NCI-H524 treated with DMSO at 0.1 percent for 48 hours (cell line): ENCODE data around the gene KCNQ1OT1.

Experiments
- DNase-seq: peaks from one replicate; lab custom pipeline; 2025; lab: John Stamatoyannopoulos, UW

KCNQ1OT1 gene

DNA sequence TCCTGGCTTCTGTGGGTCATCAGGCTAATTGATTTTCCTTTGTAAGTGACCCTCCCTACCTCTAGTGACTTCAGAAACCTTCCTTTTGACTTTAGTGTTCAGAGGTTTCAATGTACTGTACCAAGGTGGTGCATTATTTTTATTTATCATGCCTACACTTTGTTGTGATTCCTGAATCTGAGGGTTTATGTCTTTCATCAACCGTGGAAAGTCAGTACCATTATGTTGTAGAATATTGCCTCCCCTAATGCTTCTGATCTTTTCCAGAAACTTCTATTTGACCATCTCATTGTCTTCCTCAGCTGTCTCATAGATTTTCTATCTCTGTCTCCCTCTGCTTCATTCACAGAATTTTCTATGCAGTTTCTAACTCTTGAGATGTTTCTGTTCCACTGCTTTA lies 105.5 kb downstream of the KCNQ1OT1 start:
- no peak for DNase-seq

GRCh38 chr11:2593393-2593950 lies 106.3 kb downstream of the KCNQ1OT1 start:
- DNase-seq, result no peak

- no peak for DNase-seq
Measured at GRCh38 chr11:2592559-2593392, 107.0 kb downstream of the KCNQ1OT1 start.

DNA sequence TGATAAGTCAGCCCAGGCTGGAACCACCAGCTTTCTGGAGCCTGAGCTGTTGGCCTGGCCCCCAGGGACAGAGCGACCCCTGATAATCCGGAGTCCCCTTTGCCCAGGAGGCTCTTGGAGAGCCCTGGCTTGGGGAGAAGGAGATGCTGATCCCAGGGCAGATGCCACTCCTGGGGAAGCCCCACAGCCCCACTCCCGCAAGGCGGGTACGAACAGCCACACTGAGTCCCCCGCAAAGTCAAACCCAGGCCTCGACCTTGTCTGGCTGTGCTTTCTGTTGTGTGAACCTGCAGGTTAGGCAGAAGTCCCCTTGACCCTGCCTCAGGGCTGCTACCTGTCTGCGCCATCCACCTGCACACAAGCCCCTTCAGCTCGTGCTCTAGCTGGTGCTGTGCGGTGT lies 108.0 kb downstream of the KCNQ1OT1 start:
- no peak for DNase-seq

GRCh38 chr11:2590965-2591754 lies 108.6 kb downstream of the KCNQ1OT1 start:
- DNase-seq, result no peak

- DNase-seq, result no peak
Measured at GRCh38 chr11:2590131-2590964, 109.4 kb downstream of the KCNQ1OT1 start.

DNA sequence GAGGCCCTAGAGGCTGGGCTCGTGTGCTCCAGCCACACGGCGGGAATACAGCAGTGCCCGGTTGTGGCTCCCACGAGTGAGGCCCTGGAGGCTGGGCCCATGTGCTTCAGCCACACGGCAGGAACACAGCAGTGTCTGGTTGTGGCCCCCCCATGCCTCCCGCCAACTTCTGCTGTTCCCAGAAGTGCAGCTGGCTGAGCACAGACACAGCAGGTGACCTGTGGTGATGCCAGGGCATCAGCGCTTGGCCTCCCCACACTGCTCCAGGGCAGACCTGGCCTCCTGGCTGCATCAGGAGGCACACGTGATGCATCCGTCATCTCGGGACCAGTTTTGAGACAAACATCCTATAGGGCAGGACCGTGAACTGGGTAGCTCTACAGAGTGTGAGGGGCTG lies 110.3 kb downstream of the KCNQ1OT1 start:
- no peak for DNase-seq

GRCh38 chr11:2588809-2589537 lies 110.8 kb downstream of the KCNQ1OT1 start:
- DNase-seq, result no peak

DNA sequence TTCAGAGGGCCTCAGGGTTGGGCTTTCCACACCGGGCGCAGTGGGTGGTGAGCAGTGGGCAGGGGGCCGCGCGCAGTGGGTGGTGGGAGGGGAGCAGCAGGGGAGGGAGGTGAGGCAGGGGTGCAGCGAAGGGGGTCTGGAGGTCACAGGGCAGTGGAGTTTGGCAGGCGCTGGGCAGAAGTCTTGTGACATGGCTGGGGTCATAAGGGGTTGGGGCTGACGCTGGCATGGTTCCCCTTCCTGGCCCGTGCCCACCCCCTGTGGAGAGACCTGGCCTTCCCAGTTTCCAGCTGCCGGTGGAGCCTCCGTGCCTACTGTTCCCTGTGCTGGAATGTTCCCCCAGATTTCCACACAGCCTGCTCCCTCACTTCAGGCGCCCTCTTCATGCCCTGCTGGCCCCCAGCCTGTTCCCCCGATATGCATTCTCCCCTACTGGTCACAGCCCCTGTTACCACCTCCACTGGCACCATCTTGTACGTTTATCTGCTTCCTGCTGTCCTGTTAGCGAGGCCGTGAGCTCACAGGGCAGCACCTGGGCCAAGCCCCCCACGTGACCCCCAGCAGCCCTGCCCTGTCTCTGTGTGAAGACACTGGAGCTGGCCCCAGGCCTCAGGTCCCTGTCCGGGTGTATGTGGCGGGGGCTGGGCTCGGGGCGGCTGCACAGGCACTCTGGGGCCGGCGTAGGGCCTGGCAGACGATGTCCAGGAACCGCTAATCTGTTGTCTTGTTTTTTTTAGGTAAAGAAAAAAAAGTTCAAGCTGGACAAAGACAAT lies 111.6 kb downstream of the KCNQ1OT1 start:
- DNase-seq, result no peak

DNA sequence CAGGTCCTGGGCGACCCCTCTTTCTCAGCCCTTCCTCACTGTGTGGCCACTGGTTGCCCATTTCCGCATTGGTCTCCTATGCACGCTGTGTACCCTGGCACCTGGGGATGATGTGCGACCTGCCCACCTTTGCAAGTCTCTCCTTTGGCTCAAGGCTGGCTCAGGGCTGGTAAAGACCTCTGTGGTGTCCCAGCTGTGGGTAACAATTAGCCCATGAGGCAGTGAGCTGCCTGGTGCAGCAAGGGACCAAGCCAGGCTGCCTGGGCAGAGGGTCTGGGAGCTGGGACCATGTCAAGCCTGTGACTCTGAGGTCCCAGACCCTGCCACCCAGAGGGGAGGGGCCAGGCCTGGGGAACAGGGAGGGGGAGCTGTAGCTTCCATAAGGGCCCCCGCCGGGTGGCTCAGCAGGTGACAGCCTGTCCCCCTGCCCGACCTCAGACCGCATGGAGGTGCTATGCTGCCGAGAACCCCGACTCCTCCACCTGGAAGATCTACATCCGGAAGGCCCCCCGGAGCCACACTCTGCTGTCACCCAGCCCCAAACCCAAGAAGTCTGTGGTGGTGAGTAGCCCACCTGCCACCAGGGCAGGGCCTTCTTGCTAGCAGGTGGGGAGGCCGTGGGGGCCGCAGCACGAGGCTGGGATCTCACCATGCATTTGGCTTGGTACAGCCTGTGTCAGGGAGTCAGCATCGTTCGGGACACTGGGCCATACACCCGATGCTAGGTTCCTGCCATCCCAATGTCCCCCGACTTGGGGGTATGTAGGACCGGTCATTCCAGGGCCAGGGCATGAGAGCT lies 112.5 kb downstream of the KCNQ1OT1 start:
- no peak for DNase-seq

- DNase-seq, result no peak
Measured at GRCh38 chr11:2586793-2587131, 113.0 kb downstream of the KCNQ1OT1 start.

- DNase-seq, result no peak
Measured at GRCh38 chr11:2586087-2586792, 113.6 kb downstream of the KCNQ1OT1 start.

GRCh38 chr11:2585566-2586086 lies 114.2 kb downstream of the KCNQ1OT1 start:
- no peak for DNase-seq

DNA sequence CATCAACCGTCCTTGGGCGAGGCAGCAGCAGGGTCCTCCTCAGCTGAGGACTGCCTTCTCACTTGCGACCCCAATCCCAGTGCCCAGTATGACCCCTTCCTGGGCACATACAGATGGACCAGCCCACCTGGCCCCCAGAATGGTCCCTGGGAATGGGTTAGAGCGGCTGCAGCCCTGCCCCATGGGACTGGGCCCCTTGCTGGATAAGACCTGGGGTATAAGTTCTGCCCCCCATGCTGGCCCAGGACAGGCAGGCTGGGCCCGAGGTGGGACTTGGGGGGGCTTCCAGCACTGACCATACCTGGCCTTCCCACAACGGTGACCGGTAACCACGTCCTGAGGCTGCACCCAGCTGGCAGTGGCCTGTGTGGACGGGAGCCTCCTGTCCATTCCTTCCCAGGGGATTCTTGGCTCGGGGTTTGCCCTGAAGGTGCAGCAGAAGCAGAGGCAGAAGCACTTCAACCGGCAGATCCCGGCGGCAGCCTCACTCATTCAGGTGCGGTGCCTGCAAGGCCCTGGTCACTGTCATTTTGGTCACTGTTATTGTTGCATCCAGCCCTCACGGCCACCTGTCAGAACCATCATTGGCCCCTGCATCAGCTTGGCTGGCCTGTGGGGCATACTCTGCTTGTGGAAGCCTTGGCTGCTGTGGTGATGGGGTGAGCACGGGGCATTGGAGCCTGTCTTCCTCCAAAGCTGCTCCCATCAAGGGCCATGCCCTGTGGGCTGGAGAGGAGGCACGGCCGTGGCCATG lies 114.8 kb downstream of the KCNQ1OT1 start:
- DNase-seq, result no peak

DNA sequence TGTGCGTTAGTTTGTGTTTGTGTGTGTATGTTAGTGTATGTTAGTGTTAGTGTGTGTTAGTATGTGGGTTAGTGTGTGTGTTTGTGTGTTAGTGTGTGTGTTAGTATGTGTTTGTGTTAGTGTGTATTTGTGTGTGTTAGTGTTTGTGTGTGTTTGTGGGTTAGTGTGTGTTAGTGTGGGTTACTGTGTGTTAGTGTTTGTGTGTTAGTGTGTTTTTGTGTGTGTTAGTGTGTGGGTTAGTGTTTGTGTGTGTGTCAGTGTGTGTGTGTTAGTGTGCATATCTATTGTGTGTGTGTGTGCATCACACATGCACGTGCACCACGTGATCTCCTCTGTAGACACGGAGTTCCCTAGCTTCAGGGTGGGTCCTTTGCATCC lies 115.4 kb downstream of the KCNQ1OT1 start:
- DNase-seq, result no peak

GRCh38 chr11:2583605-2583958 lies 116.2 kb downstream of the KCNQ1OT1 start:
- no peak for DNase-seq

DNA sequence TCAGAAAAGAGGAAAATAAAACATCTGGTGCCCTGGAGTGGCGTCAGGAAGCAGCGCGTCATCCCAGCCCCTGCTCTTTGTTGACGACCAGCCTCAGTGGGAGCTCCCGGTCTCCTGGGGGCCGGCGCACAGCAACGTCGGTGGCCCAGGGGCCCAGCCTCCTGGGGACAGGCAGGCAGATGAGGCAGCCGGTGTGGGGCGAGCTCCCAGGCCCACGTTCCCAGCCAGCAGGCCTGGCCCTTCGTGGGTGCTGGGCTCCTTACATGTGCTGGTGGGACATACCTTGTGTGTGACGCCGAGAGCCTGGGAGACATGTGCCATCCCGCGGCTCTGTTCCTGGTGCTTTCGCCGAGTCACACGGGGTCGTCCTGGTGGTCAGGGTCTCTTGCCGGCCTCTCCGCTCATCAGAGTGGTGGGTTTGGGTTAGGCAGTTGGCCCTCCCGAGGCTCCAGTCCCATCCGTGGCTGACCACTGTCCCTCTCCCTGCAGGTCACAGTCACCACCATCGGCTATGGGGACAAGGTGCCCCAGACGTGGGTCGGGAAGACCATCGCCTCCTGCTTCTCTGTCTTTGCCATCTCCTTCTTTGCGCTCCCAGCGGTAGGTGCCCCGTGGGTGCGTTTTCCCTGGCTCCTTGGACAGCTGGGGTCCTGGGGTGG lies 116.7 kb downstream of the KCNQ1OT1 start:
- no peak for DNase-seq
